HEK293 (cell line): ENCODE data around the gene SPTBN5.

Source experiments
- CTCF ChIA-PET: fragments of 350-600 bp; formaldehyde crosslinking; extraction: SDS; loops from one replicate; lab custom pipeline; 2021; ENCODE audit warnings: antibody characterized with exemption; lab: Yijun Ruan, JAX
- POLR2A ChIA-PET: fragments of 300-600 bp; formaldehyde crosslinking; extraction: SDS; loops from one replicate; lab custom pipeline; 2020; ENCODE audit warnings: antibody characterized with exemption, inconsistent platforms; lab: Yijun Ruan, JAX
- H3K27ac ChIP-seq: fragments of 200-500 bp; sonication (Bioruptor generic); 2 replicates; pipeline ENCODE4 v1.5.1; 2014; ENCODE audit warnings: low read depth, low read length, control low read depth, inconsistent platforms; ENCODE audit errors: extremely low read depth
- H3K36me3 ChIP-seq, 2 experiments: fragments of 200-500 bp in 1 of 2; sonication (Bioruptor generic) in 1 of 2; 1 replicate in 1 of 2; 2 replicates in 1 of 2; pipeline ENCODE4 v1.5.1; 2014 to 2017; ENCODE audit warnings: inconsistent platforms in 2 of 2, low read length in 2 of 2; ENCODE audit not compliant: control insufficient read depth in 2 of 2, insufficient read depth in 1 of 2
- H3K4me1 ChIP-seq: fragments of 200-500 bp; sonication (Bioruptor generic); 2 replicates; pipeline ENCODE4 v1.5.1; 2014; ENCODE audit warnings: mild to moderate bottlenecking, low read length, inconsistent platforms; ENCODE audit not compliant: control insufficient read depth, insufficient read depth
- H3K4me3 ChIP-seq: 2 replicates; pipeline ENCODE4 v1.5.1; 2011; ENCODE audit warnings: low read depth, mild to moderate bottlenecking, control low read depth, low read length, moderate library complexity
- H3K9me3 ChIP-seq: fragments of 200-500 bp; sonication (Bioruptor generic); 2 replicates; pipeline ENCODE4 v1.5.1; 2014; ENCODE audit warnings: low read depth, low read length, inconsistent platforms; ENCODE audit not compliant: control insufficient read depth, insufficient read depth
- GLIS1 ChIP-seq: fragments of 450-650 bp; formaldehyde crosslinking; IDR thresholded peaks from 2 replicates; pipeline ENCODE4 v1.5.1; 2016; ENCODE audit warnings: missing biosample characterization, missing genetic modification characterization
- HOXD13 ChIP-seq: sonication (generic); formaldehyde crosslinking; IDR thresholded peaks from 2 replicates; pipeline ENCODE4 v1.8.0; 2022; ENCODE audit warnings: missing genetic modification reagents, borderline replicate concordance
- MEIS1 ChIP-seq: sonication (generic); formaldehyde crosslinking; IDR thresholded peaks from 2 replicates; pipeline ENCODE4 v1.8.1; 2022; ENCODE audit warnings: missing genetic modification reagents, mild to moderate bottlenecking, borderline replicate concordance
- PRDM1 ChIP-seq: fragments of 450-650 bp; formaldehyde crosslinking; IDR thresholded peaks from 2 replicates; pipeline ENCODE4; 2016; ENCODE audit warnings: missing biosample characterization, missing genetic modification characterization
- SCRT2 ChIP-seq: fragments of 450-650 bp; formaldehyde crosslinking; IDR thresholded peaks from 2 replicates; pipeline ENCODE4 v1.5.1; 2016; ENCODE audit warnings: missing biosample characterization, missing genetic modification characterization
- WT1 ChIP-seq: fragments of 450-650 bp; formaldehyde crosslinking; IDR thresholded peaks from 2 replicates; pipeline ENCODE4 v1.5.1; 2016; ENCODE audit warnings: missing biosample characterization, missing genetic modification characterization
- ZBTB20 ChIP-seq: fragments of 450-650 bp; formaldehyde crosslinking; IDR thresholded peaks from 2 replicates; pipeline ENCODE4 v1.5.1; 2016; ENCODE audit warnings: missing biosample characterization, missing genetic modification characterization
- ZBTB7A ChIP-seq: fragments of 450-650 bp; formaldehyde crosslinking; IDR thresholded peaks from 2 replicates; pipeline ENCODE4 v1.5.1; 2016; ENCODE audit warnings: low read depth, missing biosample characterization, missing genetic modification characterization
- ZNF146 ChIP-seq: fragments of 450-650 bp; formaldehyde crosslinking; IDR thresholded peaks from 2 replicates; pipeline ENCODE4 v1.5.1; 2016; ENCODE audit warnings: missing biosample characterization, missing genetic modification characterization
- ZNF239 ChIP-seq: fragments of 450-650 bp; formaldehyde crosslinking; IDR thresholded peaks from 2 replicates; pipeline ENCODE4 v1.5.1; 2016; ENCODE audit warnings: missing biosample characterization, missing genetic modification characterization
- ZNF37A ChIP-seq: fragments of 450-650 bp; IDR thresholded peaks from 2 replicates; pipeline ENCODE4 v1.5.1; 2018; ENCODE audit warnings: missing biosample characterization, missing genetic modification characterization
- ZNF391 ChIP-seq: fragments of 450-650 bp; formaldehyde crosslinking; IDR thresholded peaks from 2 replicates; pipeline ENCODE4 v1.5.1; 2016; ENCODE audit warnings: low read depth, missing biosample characterization, missing genetic modification characterization, borderline replicate concordance
- ZNF404 ChIP-seq: fragments of 450-650 bp; formaldehyde crosslinking; IDR thresholded peaks from 2 replicates; pipeline ENCODE4 v1.5.1; 2017; ENCODE audit warnings: missing biosample characterization, missing genetic modification characterization
- ZNF501 ChIP-seq: fragments of 450-650 bp; formaldehyde crosslinking; IDR thresholded peaks from 2 replicates; pipeline ENCODE4 v1.5.1; 2016; ENCODE audit warnings: missing biosample characterization, missing genetic modification characterization
- ZNF514 ChIP-seq: fragments of 450-650 bp; formaldehyde crosslinking; IDR thresholded peaks from 2 replicates; pipeline ENCODE4 v1.5.1; 2016; ENCODE audit warnings: missing biosample characterization, missing genetic modification characterization
- ZNF596 ChIP-seq: fragments of 450-650 bp; IDR thresholded peaks from 2 replicates; pipeline ENCODE4 v1.5.0; 2018; ENCODE audit warnings: missing biosample characterization, mild to moderate bottlenecking, missing genetic modification characterization, moderate library complexity
- ZNF600 ChIP-seq: fragments of 450-650 bp; formaldehyde crosslinking; IDR thresholded peaks from 2 replicates; pipeline ENCODE4 v1.5.1; 2016; ENCODE audit warnings: missing biosample characterization, missing genetic modification characterization
- TF ChIP-seq, protein P1 (sequence below): fragments of 450-650 bp; formaldehyde crosslinking; IDR thresholded peaks from 2 replicates; pipeline ENCODE4 v1.5.1; 2016; ENCODE audit warnings: missing biosample characterization, missing genetic modification characterization

Gene SPTBN5

DNA sequence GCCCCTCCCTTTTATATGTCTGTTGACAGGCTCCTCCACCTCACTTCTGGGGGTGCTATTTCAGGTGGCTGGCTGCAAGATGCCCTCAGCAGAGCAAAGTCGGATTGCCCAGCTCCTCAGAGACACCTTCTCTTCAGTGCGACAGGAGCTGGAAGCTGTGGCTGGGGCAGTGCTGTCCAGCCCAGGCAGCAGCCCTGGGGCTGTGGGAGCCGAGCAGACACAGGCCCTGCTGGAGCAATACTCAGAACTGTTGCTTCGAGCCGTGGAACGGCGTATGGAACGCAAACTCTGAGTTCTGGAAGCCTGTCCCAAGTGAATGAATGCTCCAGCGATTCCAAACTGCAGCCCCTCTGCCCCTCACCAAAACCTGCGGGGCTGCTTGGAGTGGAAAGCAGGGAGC lies 68.7 kb downstream of the SPTBN5 start:
- peaks cover 0 to 35% of the 10 kb centered on the region in 2 experiments; a peak in 1 of 3 replicates for H3K36me3 ChIP-seq
- POLR2A ChIA-PET: no interaction called here
- CTCF ChIA-PET: no interaction called here

DNA sequence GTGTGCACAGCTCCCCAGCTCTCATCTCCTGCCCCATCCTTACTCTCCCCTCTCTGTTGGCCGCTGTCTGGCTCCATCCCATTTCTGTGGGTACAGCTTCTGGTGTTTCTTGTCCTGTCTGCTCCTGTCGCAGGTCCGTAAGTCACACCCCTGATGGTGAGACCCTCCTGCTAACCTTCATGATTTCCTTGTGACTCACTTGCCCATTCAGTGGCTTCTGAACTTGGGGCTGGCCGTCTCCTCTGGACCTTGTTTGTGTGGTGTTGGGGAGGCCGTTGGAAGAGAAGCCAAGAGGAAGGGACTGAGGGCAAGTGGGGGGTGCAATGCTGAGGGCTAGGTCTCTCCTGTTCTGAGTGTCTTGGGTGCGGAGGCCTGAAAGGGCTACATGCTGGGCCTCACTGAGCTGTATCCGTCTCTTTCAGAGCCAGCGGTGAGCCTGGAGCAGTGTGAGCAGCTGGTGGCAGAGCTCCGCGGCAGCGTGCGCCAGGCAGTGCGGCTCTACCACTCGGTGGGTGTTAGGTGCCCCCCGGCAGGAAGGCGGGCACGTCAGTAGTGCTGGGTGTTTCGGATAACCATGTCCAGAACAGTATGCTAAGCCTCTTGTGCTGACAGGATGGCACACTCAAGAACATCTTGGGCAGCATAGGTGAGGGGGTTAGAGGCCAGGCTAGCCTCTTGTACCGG lies 69.6 kb downstream of the SPTBN5 start:
- peaks cover 0 to 35% of the 10 kb centered on the region in 2 experiments; a peak in 1 of 3 replicates for H3K36me3 ChIP-seq
- H3K4me1 ChIP-seq: no peaks in the 10 kb centered on the region
- H3K4me3 ChIP-seq: no peak overlapping the region
- H3K9me3 ChIP-seq: no peaks in the 10 kb centered on the region
- no peak overlapping the region for H3K27ac ChIP-seq
- CTCF ChIA-PET: interaction anchor here (1.1 to 2.1 kb wide), 2 partner anchors 13 to 79 kb away, joined by 3 to 7 read pairs; no protein-coding TSS in a partner anchor
- TF ChIP-seq ZNF37A (tag by site-specific recombination): no peak
- TF ChIP-seq, protein P1, sequence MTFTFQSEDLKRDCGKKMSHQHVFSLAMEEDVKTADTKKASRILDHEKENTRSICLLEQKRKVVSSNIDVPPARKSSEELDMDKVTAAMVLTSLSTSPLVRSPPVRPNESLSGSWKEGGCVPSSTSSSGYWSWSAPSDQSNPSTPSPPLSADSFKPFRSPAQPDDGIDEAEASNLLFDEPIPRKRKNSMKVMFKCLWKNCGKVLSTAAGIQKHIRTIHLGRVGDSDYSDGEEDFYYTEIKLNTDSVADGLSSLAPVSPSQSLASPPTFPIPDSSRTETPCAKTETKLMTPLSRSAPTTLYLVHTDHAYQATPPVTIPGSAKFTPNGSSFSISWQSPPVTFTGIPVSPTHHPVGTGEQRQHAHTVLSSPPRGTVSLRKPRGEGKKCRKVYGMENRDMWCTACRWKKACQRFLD (tag by site-specific recombination): no peak
- no peak for TF ChIP-seq MEIS1 (CRISPR knock-in tag)
- no peak for TF ChIP-seq ZNF514
- no peak for TF ChIP-seq HOXD13 (CRISPR knock-in tag)
- TF ChIP-seq ZNF239 (tag by site-specific recombination): no peak
- TF ChIP-seq PRDM1: no peak
- no peak for TF ChIP-seq ZBTB7A
- POLR2A ChIA-PET: no interaction called here

More for the DNA sequence above, 68.7 kb downstream of the SPTBN5 start:
- no peaks in the 10 kb centered on the region for H3K4me1 ChIP-seq
- TF ChIP-seq SCRT2: peak; percentile 20; the same call in 1 of the 2 replicates
- no peak for TF ChIP-seq WT1 (tag by site-specific recombination)
- H3K9me3 ChIP-seq: no peaks in the 10 kb centered on the region
- H3K4me3 ChIP-seq: no peak overlapping the region
- no peak overlapping the region for H3K27ac ChIP-seq

DNA sequence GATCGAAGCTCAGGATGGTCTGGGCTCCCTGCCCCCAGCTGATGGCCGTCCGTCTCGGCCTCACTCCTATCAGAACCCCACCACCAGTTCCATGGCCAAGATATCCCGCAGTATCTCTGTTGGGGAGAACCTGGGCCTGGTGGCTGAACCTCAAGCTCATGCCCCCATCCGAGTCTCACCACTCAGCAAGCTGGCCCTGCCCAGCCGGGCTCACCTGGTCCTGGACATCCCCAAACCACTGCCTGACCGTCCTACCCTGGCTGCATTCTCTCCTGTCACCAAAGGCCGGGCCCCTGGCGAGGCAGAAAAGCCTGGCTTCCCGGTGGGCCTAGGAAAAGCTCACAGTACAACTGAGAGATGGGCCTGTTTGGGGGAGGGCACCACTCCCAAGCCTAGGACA lies 70.4 kb downstream of the SPTBN5 start:
- CTCF ChIA-PET: interaction anchor here (0.7 to 2.1 kb wide), 2 partner anchors 12 to 150 kb away, joined by 4 to 7 read pairs; no protein-coding TSS in a partner anchor
- POLR2A ChIA-PET: no interaction called here
- no peaks in the 10 kb centered on the region for H3K9me3 ChIP-seq

DNA sequence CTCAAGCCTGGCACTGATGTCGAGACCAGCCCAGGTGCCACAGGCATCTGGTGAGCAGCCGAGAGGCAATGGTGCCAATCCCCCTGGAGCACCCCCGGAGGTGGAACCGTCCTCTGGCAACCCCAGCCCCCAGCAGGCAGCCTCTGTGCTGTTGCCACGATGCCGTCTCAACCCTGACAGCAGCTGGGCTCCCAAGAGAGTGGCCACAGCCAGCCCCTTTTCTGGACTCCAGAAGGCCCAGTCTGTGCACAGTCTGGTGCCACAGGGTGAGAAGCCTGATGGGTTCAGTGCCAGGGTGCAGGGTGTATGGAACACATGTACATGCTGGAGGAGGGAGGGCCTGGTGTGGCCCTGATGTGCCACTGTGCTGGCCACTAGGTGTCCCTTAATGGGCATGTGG lies 70.9 kb downstream of the SPTBN5 start:
- POLR2A ChIA-PET: no interaction called here
- no peak for TF ChIP-seq ZNF391 (tag by site-specific recombination)
- TF ChIP-seq ZNF600 (tag by site-specific recombination): 0 out of 2 replicates have a peak, but pooled peaks have one; percentile 8
- peaks cover 0 to 48% of the 10 kb centered on the region in 2 experiments; a peak in 1 of 3 replicates for H3K36me3 ChIP-seq
- CTCF ChIA-PET: interaction anchor here (0.7 to 2.1 kb wide), 2 partner anchors 11 to 150 kb away, joined by 4 to 7 read pairs; no protein-coding TSS in a partner anchor
- no peaks in the 10 kb centered on the region for H3K9me3 ChIP-seq
- no peaks in the 10 kb centered on the region for H3K4me1 ChIP-seq
- no peak overlapping the region for H3K4me3 ChIP-seq
- H3K27ac ChIP-seq: no peak overlapping the region

More for the DNA sequence above, 70.4 kb downstream of the SPTBN5 start:
- Histone ChIP-seq H3K4me1 (no peaks in the 10 kb centered on the region), H3K36me3 (peaks cover 0 to 42% of the 10 kb centered on the region in 2 experiments; a peak in 1 of 3 replicates), H3K27ac (no peak overlapping the region), H3K4me3 (no peak overlapping the region)
- TF ChIP-seq ZNF146 (tag by site-specific recombination): no peak
- TF ChIP-seq ZNF596 (tag by site-specific recombination): no peak
- no peak for TF ChIP-seq ZBTB20 (tag by site-specific recombination)
- no peak for TF ChIP-seq ZNF404 (tag by site-specific recombination)
- TF ChIP-seq ZNF391 (tag by site-specific recombination): no peak
- no peak for TF ChIP-seq GLIS1
- TF ChIP-seq ZNF501 (tag by site-specific recombination): no peak
